B cell (primary cell): Measurements from ENCODE around the gene KRT33A. TPM values are rescaled to one million over a fixed set of nuclear protein-coding genes. Genes with fewer than 3 reads are reported as not detected.

ENCODE experiments used
- ATAC-seq: fragments of 200-7000 bp; cut with Tn5 transposase; one replicate; pipeline ENCODE4 v1.10.0; 2021; ENCODE audit warnings: low read depth, mild to moderate bottlenecking, moderate number of reproducible peaks, moderate library complexity
- CTCF ChIA-PET: fragments of 350-600 bp; sonication (Branson Sonifier 250); formaldehyde crosslinking; loops from one replicate; lab custom pipeline; 2021; ENCODE audit warnings: antibody characterized with exemption, inconsistent platforms; lab: Charles Lee
- POLR2A ChIA-PET: fragments of 350-600 bp; sonication (Branson Sonifier 250); formaldehyde crosslinking; loops from one replicate; lab custom pipeline; 2021; ENCODE audit warnings: antibody characterized with exemption; lab: Charles Lee
- DNase-seq: peaks from one replicate; pipeline ENCODE4 v3.0.0; 2013
- H2AFZ ChIP-seq: 2 replicates; pipeline ENCODE4 v1.6.1; 2012; ENCODE audit warnings: mild to moderate bottlenecking, low read depth, low read length; ENCODE audit not compliant: insufficient read depth, poor library complexity, severe bottlenecking
- H3K27ac ChIP-seq, 2 donors: 1 replicate in 1 of 2; 2 replicates in 1 of 2; pipeline ENCODE4 v1.5.1; 2012 to 2013; ENCODE audit warnings: low read length in 2 of 2, mild to moderate bottlenecking in 2 of 2, moderate library complexity in 1 of 2
- H3K27me3 ChIP-seq, 4 experiments: fragments of 200-600 bp in 1 of 4; sonication (generic) in 1 of 4; replicated peaks in 1 of 4; 1 replicate in 2 of 4; 2 replicates in 2 of 4; pipeline versions ENCODE4 v1.6.1 to v1.7.0; 2013 to 2016; ENCODE audit warnings: low read length in 3 of 4, mild to moderate bottlenecking in 2 of 4, mixed read lengths in 1 of 4, moderate library complexity in 1 of 4; ENCODE audit not compliant: insufficient read depth in 4 of 4, control insufficient read depth in 3 of 4; ENCODE audit errors: control extremely low read depth in 1 of 4
- H3K36me3 ChIP-seq, 2 experiments: replicated peaks in 1 of 2; 1 replicate in 1 of 2; 2 replicates in 1 of 2; pipeline versions ENCODE4 v1.6.1 to v1.7.1; 2013; ENCODE audit warnings: low read length in 1 of 2; ENCODE audit not compliant: insufficient read depth in 2 of 2, control insufficient read depth in 1 of 2; ENCODE audit errors: control extremely low read depth in 1 of 2, extremely low read depth in 1 of 2
- H3K4me1 ChIP-seq, 2 donors: fragments of 200-600 bp in 1 of 2; sonication (generic) in 1 of 2; 1 replicate in 1 of 2; 2 replicates in 1 of 2; pipeline versions ENCODE4 v1.5.1 to v1.6.1; 2013 to 2017; ENCODE audit warnings: low read length in 2 of 2; ENCODE audit not compliant: control insufficient read depth in 2 of 2, insufficient read depth in 2 of 2
- H3K4me2 ChIP-seq: replicated peaks from 2 replicates; pipeline ENCODE3; 2012; ENCODE audit warnings: mild to moderate bottlenecking, low read depth, low read length; ENCODE audit not compliant: poor library complexity, severe bottlenecking
- H3K4me3 ChIP-seq, 5 experiments: fragments of 200-600 bp in 1 of 5; sonication (generic) in 1 of 5; 1 replicate in 3 of 5; 2 replicates in 2 of 5; pipeline versions ENCODE4 v1.5.1 to v1.7.0; 2011 to 2016; ENCODE audit warnings: low read length in 4 of 5, mild to moderate bottlenecking in 4 of 5, low read depth in 2 of 5, control low read depth in 1 of 5, moderate library complexity in 1 of 5; ENCODE audit not compliant: insufficient read depth in 1 of 5; ENCODE audit errors: control extremely low read depth in 1 of 5, extremely low read depth in 1 of 5
- H3K79me2 ChIP-seq: fragments of 200-600 bp; sonication (generic); one replicate; pipeline ENCODE4 v1.6.0; 2016; ENCODE audit warnings: low read length; ENCODE audit not compliant: control insufficient read depth, insufficient read depth
- H3K9ac ChIP-seq: fragments of 200-600 bp; sonication (generic); 2 replicates; pipeline ENCODE4 v1.6.1; 2017; ENCODE audit warnings: mild to moderate bottlenecking, low read length, moderate library complexity
- H3K9me3 ChIP-seq, 3 donors: one replicate each; pipeline versions ENCODE4 v1.6.1 to v1.7.1; 2013; ENCODE audit warnings: low read length in 2 of 3; ENCODE audit not compliant: control insufficient read depth in 2 of 3, insufficient read depth in 1 of 3; ENCODE audit errors: control extremely low read depth in 1 of 3
- H4K20me1 ChIP-seq: 2 replicates; pipeline ENCODE4 v1.6.0; 2012; ENCODE audit warnings: mild to moderate bottlenecking, low read length; ENCODE audit not compliant: insufficient read depth, control insufficient read depth, poor library complexity, severe bottlenecking
- H3K27ac Mint-ChIP-seq: one replicate; pipeline ENCODE4 v1.8.0; 2021; ENCODE audit warnings: mixed read lengths
- H3K27me3 Mint-ChIP-seq: one replicate; pipeline ENCODE4 v1.8.0; 2021; ENCODE audit warnings: mixed read lengths
- H3K4me1 Mint-ChIP-seq: one replicate; pipeline ENCODE4 v1.8.0; 2021; ENCODE audit warnings: mixed read lengths
- H3K4me3 Mint-ChIP-seq: one replicate; pipeline ENCODE4 v1.8.0; 2021; ENCODE audit warnings: mixed read lengths
- H3K9me3 Mint-ChIP-seq: one replicate; pipeline ENCODE4 v1.8.0; 2022; ENCODE audit warnings: mixed read lengths; ENCODE audit not compliant: insufficient read depth
- EZH2 ChIP-seq: IDR thresholded peaks from 2 replicates; pipeline ENCODE4 v1.6.1; 2012; ENCODE audit warnings: borderline replicate concordance, low read depth, mild to moderate bottlenecking, moderate library complexity, low read length; ENCODE audit not compliant: insufficient read depth, poor library complexity, severe bottlenecking
- WGBS: methylation state at CpG from one replicate; pipeline ENCODE4 v1.1.5; 2013; ENCODE audit warnings: missing lambda C conversion rate; ENCODE audit not compliant: insufficient coverage; 5-methylcytosine and 5-hydroxymethylcytosine counted together
- intact Hi-C: fragments of 100-400 bp; cut with micrococcal nuclease; formaldehyde crosslinking; loops from one replicate; pipeline ENCODE4 v1.10.0; 2022
- polyA plus RNA-seq: library from polyadenylated mRNA; depleted of rRNA; stranded (reverse); fragments of >200 nt; gene quantifications from 2 replicates; pipeline ENCODE4 v1.2.3, GENCODE V29; 2012
- total RNA-seq, 2 donors: library from RNA; stranded (reverse); fragments of 120-200 nt in 1 of 2; gene quantifications; 1 replicate in 1 of 2; 2 replicates in 1 of 2; pipeline versions ENCODE4 v1.2.3 to v1.2.4, GENCODE V29; 2013 to 2022
- TF ChIP-seq, protein P1 (sequence below): fragments of 200-600 bp; IDR thresholded peaks from one replicate; pipeline ENCODE4 v1.8.0; 2022; ENCODE audit warnings: antibody characterized with exemption, mild to moderate bottlenecking

The KRT33A gene
- total and polyA plus RNA-seq, 2 donors (not counting 1 experiment from before 2014, with no cell fraction given) = not detected

DNA sequence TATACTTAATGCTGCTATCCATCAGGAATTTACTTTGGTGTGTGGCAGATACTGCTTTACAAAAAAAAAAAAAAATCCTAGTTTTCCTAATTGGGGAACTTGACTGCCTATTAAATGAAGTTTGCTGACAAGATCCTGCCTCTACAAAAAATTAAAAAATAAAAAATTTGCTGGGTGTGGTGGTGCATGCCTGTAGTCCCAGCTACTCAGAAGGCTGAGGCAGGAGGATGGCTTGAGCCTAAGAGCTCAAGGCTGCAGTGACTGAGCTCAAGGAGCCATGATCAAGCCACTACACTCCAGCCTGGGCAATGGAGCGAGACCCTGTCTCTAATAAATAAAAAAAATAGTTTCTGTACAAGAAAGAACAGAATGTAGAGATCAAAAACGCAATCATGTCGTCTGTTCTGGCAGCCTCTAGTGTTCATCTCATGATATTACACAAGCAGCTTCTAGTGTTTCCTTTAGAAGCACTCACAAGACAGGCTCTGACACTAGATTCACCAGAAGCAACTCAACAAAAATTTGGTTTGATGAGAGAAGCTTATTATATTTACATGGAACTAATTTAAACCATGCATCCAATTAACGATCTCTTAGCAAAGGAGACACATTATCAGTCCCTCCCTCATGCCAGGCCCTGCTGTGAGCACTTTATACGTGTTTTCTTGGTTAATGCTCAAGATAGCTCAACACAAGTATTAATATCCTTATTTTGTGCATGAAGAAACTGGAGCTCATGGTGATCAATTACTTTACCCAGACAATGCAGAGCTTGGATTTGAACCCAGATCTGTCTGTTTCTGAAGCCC lies 28.3 kb downstream of the KRT33A start:
- TF ChIP-seq, protein P1, sequence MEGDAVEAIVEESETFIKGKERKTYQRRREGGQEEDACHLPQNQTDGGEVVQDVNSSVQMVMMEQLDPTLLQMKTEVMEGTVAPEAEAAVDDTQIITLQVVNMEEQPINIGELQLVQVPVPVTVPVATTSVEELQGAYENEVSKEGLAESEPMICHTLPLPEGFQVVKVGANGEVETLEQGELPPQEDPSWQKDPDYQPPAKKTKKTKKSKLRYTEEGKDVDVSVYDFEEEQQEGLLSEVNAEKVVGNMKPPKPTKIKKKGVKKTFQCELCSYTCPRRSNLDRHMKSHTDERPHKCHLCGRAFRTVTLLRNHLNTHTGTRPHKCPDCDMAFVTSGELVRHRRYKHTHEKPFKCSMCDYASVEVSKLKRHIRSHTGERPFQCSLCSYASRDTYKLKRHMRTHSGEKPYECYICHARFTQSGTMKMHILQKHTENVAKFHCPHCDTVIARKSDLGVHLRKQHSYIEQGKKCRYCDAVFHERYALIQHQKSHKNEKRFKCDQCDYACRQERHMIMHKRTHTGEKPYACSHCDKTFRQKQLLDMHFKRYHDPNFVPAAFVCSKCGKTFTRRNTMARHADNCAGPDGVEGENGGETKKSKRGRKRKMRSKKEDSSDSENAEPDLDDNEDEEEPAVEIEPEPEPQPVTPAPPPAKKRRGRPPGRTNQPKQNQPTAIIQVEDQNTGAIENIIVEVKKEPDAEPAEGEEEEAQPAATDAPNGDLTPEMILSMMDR = peak; percentile 84
- TF ChIP-seq EZH2 = no peak
- peak; percentile 71 for DNase-seq
- peaks cover 3% of the 10 kb centered on the region for H3K4me1 Mint-ChIP-seq
- H3K4me3 ChIP-seq = no peak overlapping the region
- H3K4me3 Mint-ChIP-seq = no peak overlapping the region
- H3K9ac ChIP-seq = no peak overlapping the region
- H3K36me3 ChIP-seq = no peaks in the 10 kb centered on the region
- H2AFZ ChIP-seq = no peak overlapping the region
- 0% methylated on average over 2 of the region's 5 CpGs for WGBS
- ChIA-PET CTCF (interaction anchor here (0.7 to 3.6 kb wide), 33 partner anchors 8 to 707 kb away, joined by 3 to 24 read pairs (median 4); partner anchors contain the start of genes KRT39 and KRTAP16-1), POLR2A (no interaction called here)
- H3K9me3 Mint-ChIP-seq = peaks cover 6% of the 10 kb centered on the region
- peaks cover 3 to 10% (median 3%) of the 10 kb centered on the region in 3 donors for H3K9me3 ChIP-seq
- peaks cover 0 to 3% (median 0%) of the 10 kb centered on the region in 4 experiments for H3K27me3 ChIP-seq
- H3K27ac Mint-ChIP-seq = no peak overlapping the region
- H3K27me3 Mint-ChIP-seq = no peaks in the 10 kb centered on the region
- no peak overlapping the region for H3K27ac ChIP-seq
- H3K4me2 ChIP-seq = no peak overlapping the region
- peaks cover 0 to 4% of the 10 kb centered on the region in 2 donors for H3K4me1 ChIP-seq
- intact Hi-C loops = loop anchor here (1.0 to 10.0 kb wide), 4 partner anchors 14 to 700 kb away; no protein-coding TSS in a partner anchor
- no peaks in the 10 kb centered on the region for H4K20me1 ChIP-seq
- no peaks in the 10 kb centered on the region for H3K79me2 ChIP-seq
- peak; percentile 64 for ATAC-seq

DNA sequence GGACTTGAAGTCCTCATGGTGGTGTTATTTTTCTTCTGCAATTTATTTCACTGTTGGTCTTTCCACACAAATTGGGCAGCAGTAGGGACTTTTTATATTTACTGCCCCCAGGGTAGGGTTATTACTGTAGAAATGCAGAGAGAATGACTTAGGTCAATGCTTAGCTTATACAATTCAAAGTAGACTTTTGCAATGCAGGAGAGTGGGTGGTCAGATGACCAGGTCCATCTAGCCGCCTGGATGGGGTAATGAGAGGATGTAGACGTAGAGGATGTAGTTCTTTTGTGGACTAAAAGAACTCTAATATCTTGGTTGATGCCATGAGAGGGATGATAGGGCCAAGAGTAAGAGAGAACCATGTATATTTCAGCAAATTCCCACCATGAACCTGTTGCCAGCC lies 32.4 kb downstream of the KRT33A start:
- no peaks in the 10 kb centered on the region for H3K36me3 ChIP-seq
- no peak overlapping the region for H3K4me2 ChIP-seq
- ATAC-seq (no peak), DNase-seq (no peak)
- peaks cover 0 to 4% of the 10 kb centered on the region in 2 donors for H3K4me1 ChIP-seq
- peaks cover 0 to 3% (median 0%) of the 10 kb centered on the region in 4 experiments for H3K27me3 ChIP-seq
- no peaks in the 10 kb centered on the region for H4K20me1 ChIP-seq
- Mint-ChIP-seq H3K4me1 (peaks cover 3% of the 10 kb centered on the region), H3K27me3 (peaks cover 16% of the 10 kb centered on the region), H3K4me3 (no peak overlapping the region), H3K27ac (no peak overlapping the region), H3K9me3 (peaks cover 6% of the 10 kb centered on the region)
- ChIA-PET POLR2A (no interaction called here), CTCF (no interaction called here)
- peaks cover 3 to 10% (median 3%) of the 10 kb centered on the region in 3 donors for H3K9me3 ChIP-seq
- no peak overlapping the region for H3K9ac ChIP-seq
- 40% methylated on average over 2 of the region's 2 CpGs for WGBS
- TF ChIP-seq, protein P1 = no peak
- TF ChIP-seq EZH2 = no peak
- no peaks in the 10 kb centered on the region for H3K79me2 ChIP-seq
- no peak overlapping the region for H3K27ac ChIP-seq
- H3K4me3 ChIP-seq = no peak overlapping the region
- no peak overlapping the region for H2AFZ ChIP-seq
- intact Hi-C loops = no loop called here
